GM21423 (cell line): ENCODE measurements around the gene ANKRD18A.
"Not testable (repeated sequence)": the region's sequence is repeated elsewhere in the genome, so short reads cannot be mapped to it uniquely, and the experiment has no call there.

Experiments
- ATAC-seq: cut with Tn5 transposase; IDR thresholded peaks from one replicate; pipeline ENCODE4 v1.9.1; 2021; ENCODE audit warnings: mild to moderate bottlenecking, moderate library complexity; ENCODE audit not compliant: unreplicated experiment

The ANKRD18A gene

GRCh38 chr9:38629511-38629910 lies 9.1 kb upstream of the ANKRD18A start:
- no peak for ATAC-seq

- ATAC-seq: no peak
Observed at GRCh38 chr9:38626006-38626405, 5.6 kb upstream of the ANKRD18A start.

- no peak for ATAC-seq
Observed at GRCh38 chr9:38622951-38623350, 2.6 kb upstream of the ANKRD18A start.

- ATAC-seq: no peak
Observed at GRCh38 chr9:38622288-38622674, 1.9 kb upstream of the ANKRD18A start.

- ATAC-seq: no peak
Observed at GRCh38 chr9:38621434-38622287, 1.3 kb upstream of the ANKRD18A start.

- no peak for ATAC-seq
Observed at GRCh38 chr9:38619556-38620447, 594 bp downstream of the ANKRD18A start.

GRCh38 chr9:38598029-38598745 lies 22.2 kb downstream of the ANKRD18A start:
- ATAC-seq: not testable (repeated sequence)

GRCh38 chr9:38595117-38595516 lies 25.3 kb downstream of the ANKRD18A start:
- not testable (repeated sequence) for ATAC-seq

- ATAC-seq: not testable (repeated sequence)
Observed at GRCh38 chr9:38591346-38592063, 28.9 kb downstream of the ANKRD18A start.

- not testable (repeated sequence) for ATAC-seq
Observed at GRCh38 chr9:38583765-38584164, 36.6 kb downstream of the ANKRD18A start.

- ATAC-seq: not testable (repeated sequence)
Observed at GRCh38 chr9:38580112-38580511, 40.3 kb downstream of the ANKRD18A start.

GRCh38 chr9:38576181-38576580 lies 44.2 kb downstream of the ANKRD18A start:
- not testable (repeated sequence) for ATAC-seq

- not testable (repeated sequence) for ATAC-seq
Observed at GRCh38 chr9:38566048-38566447, 54.3 kb downstream of the ANKRD18A start.

- not testable (repeated sequence) for ATAC-seq
Observed at GRCh38 chr9:38565178-38565577, 55.2 kb downstream of the ANKRD18A start.

- not testable (repeated sequence) for ATAC-seq
Observed at GRCh38 chr9:38563911-38564310, 56.5 kb downstream of the ANKRD18A start.

GRCh38 chr9:38561134-38561533 lies 59.3 kb downstream of the ANKRD18A start:
- ATAC-seq: not testable (repeated sequence)

GRCh38 chr9:38559172-38559571 lies 61.2 kb downstream of the ANKRD18A start:
- ATAC-seq: not testable (repeated sequence)

GRCh38 chr9:38557746-38558145 lies 62.6 kb downstream of the ANKRD18A start:
- ATAC-seq: not testable (repeated sequence)

- ATAC-seq: not testable (repeated sequence)
Observed at GRCh38 chr9:38554966-38555365, 65.4 kb downstream of the ANKRD18A start.

- ATAC-seq: not testable (repeated sequence)
Observed at GRCh38 chr9:38553019-38553418, 67.4 kb downstream of the ANKRD18A start.
